Retinal pigment epithelial cell (primary cell): ENCODE measurements around the gene FBLN5.
A peak's percentile ranks its signal among the peaks of the same experiment; 100 is the strongest.

Source experiments
- DNase-seq: peaks from one replicate; pipeline ENCODE4 v3.0.0-alpha.2; 2010; ENCODE audit warnings: low read depth
- H3K4me3 ChIP-seq: 2 replicates; pipeline ENCODE4 v1.5.1; 2011; ENCODE audit warnings: mild to moderate bottlenecking, low read length, control low read depth, moderate library complexity
- CTCF ChIP-seq: conservative IDR thresholded peaks from 2 replicates; pipeline ENCODE4 v1.5.1; 2011; ENCODE audit warnings: low read depth, low read length, control low read depth, inconsistent platforms

FBLN5 gene

GRCh38 chr14:91839749-91840148, 107.7 kb downstream of the FBLN5 start:
- H3K4me3 ChIP-seq, result no peak overlapping the region
- no peak for DNase-seq
- no peak for TF ChIP-seq CTCF

- no peak for DNase-seq
- H3K4me3 ChIP-seq, result peak overlapping the region; percentile 73
- no peak for TF ChIP-seq CTCF
These were observed 110.4 kb downstream of the FBLN5 start for GRCh38 chr14:91837076-91837475.

DNA sequence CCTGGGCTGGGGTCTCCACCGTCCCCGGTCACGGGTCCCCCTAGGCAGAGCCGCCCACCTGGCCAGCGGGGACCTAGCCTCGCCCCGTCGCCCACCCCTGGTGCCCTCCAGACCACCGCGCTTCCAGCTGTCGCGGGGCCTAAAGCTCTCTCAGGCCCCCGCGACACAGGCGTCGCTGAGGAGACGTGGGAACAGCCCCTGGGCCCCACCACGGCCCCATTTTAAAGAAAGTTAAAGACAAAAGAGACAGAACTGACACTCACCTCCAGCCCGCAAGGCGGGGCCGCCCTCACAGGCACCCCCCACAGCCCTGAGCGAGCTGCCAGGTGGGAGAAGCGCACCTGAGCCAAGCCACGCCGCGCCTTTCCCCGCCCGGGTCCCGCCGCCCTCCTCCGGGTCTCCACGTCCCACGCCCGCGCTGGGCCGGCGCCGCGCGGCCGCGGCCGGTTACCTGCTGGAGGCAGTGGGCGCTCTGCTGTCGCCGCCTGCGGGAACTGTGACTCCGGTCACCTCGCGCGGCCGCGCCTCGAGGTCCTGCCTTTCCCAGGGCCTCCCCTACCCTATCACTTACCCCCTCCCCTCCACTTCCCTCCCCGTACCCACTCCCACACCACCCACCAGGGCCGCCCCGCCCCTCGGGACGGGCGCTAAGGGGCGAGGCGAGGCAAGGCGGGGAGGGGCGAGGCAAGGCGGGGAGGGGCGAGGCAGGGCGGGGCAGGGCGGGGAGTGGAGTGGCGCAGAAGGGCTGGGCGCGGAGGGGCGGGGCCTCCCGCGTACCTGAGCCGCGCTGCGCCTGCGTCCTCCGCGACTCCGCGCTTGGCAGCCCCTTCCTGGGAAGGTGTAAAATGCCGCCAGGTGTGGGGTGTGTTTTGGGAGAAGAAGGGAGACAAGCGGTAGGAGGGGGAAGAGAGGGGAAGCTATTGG, 111.3 kb downstream of the FBLN5 start:
- TF ChIP-seq CTCF, result no peak
- H3K4me3 ChIP-seq, result peak overlapping the region; percentile 73
- no peak for DNase-seq

DNA sequence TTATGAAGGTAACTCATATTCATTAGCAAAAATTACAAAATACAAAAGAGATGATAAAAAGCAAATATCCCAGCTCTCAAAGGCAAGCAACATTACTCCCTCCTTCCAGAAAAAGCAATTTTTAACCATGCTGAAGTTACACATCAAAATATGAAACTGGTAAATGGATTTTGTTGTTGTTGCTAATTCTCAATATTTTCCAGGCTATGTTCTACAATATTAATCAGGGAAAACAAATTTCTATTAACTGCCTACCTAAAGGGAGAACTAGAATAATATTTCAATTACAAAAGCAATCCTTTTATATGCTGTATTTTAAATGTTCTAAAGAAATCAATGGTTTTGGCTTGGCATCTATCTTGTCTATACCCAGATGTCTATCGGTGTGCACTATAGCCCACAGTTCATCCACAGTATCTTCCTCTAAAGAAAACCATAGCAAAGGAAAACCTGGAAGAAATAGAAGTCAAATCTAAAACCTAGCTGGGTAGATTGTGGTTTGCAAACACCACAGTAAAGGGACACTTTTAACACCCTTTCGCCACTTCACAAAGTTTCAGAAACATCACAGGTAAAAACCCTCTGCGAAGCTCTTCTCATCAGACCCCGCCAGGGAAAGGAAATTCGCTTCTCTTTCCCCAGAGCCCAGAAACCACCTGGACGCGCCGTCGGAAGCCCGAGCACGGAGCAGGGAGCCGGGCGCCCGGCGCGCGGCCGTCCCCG, 112.1 kb downstream of the FBLN5 start:
- TF ChIP-seq CTCF, result no peak
- no peak for DNase-seq
- H3K4me3 ChIP-seq, result peak overlapping the region; percentile 73

DNA sequence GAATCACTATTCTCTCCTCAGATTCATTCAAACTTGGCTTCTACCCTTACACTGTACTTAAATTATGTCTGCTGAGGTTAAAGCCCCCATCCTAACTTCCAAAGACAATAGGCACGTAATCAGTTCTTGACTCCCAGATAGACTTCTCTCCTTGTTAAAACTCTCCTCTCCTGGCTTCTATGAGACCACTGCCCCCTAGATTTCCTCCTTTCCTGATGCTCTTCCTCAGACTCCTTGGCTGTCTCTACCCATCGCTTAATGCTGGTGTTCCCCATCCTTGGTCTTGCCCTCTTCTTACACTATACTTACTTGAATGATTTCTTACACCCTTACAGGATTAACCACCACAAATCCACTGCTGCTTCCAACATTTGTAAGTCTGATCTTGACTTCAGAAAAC, 112.9 kb downstream of the FBLN5 start:
- H3K4me3 ChIP-seq, result no peak overlapping the region
- no peak for DNase-seq
- no peak for TF ChIP-seq CTCF

DNA sequence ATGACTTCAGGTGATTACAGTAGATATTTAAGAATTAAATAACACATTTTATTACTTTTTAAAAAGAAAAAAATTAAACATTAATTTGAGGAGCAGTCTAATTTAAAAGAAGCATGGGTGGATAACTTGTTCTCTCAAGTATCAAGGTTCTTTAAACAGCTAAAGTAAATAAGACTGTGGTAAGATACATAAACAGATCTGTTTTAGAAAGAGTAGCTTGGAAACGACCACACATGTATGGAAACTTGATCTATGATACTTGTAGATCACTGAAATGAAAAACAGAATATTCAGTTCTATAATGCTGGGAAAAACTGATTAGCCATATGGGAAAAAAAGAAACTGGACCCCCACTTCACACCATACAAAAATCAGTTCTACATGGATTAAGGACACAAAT, 116.2 kb downstream of the FBLN5 start:
- no peak for DNase-seq
- no peak overlapping the region for H3K4me3 ChIP-seq
- TF ChIP-seq CTCF, result no peak
